ENCODE data around the gene MFSD11. TPM values are rescaled to one million over a fixed set of nuclear protein-coding genes. Genes with fewer than 3 reads are reported as not detected.

The MFSD11 gene
- total RNA-seq, 1 experiment from 2014 or later: 42.3 TPM

DNA sequence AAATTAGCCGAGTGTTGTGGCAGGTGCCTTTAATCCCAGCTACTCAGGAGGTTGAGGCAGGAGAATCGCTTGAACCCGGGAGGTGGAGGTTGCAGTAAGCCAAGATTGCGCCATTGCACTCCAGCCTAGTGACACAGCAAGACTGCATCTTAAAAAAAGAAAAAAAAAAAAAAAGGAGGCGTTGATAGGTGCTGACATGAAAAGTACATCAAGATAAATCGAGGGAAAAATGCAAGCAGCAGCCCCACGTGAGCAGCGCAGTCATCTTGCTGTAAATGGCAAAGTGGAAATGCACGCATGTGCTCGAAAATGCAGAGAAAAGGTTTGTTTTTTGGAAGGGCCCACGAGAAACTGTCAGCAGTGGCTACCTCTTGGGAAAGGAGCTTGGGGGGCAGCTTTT lies 48.1 kb upstream of the MFSD11 start:
- ChIA-PET POLR2A (no interaction called here), CTCF (interaction anchor here (0.7 kb wide), 1 partner anchor 18 kb away, joined by 3 read pairs; no protein-coding TSS in a partner anchor)
- intact Hi-C loops (cut with micrococcal nuclease; ENCODE audit: unreplicated experiment): no loop called here

DNA sequence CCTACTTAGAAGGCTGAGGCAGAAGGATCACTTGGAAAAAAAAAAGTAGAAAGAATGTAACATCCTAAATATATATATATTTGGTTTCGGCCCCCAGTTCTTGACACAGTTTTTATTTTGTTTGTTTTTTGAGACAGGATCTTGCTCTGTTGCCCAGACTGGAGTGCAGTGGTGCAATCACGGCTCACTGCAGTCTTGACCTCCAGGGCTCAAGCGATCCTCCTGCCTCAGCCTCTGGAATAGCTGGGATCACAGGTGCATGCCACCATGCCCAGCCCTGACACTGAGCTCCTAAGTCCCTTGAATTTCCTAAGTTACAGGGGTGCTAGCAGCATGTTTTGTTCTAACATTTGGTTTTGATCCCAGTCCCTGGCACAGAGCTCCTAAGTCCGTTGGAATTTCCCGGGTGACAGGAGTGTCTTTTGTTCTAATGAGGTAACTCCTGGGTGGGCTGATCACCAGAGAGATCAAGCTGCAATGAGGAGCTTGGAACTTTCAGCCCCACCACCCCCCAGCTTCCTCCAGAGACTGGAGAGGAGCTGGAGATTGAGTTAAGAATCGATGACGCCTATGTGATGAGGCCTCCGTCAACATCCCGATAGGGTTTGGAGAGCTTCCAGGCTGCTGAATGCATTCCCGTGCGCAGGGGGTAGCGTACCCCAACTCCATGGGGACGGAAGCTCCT lies 47.2 kb upstream of the MFSD11 start:
- peaks cover 26% of the 10 kb centered on the region for H3K4me1 ChIP-seq (ENCODE audit: control insufficient read depth, insufficient read depth, low read length)
- CTCF ChIA-PET: no interaction called here
- no peak overlapping the region for H3K4me3 ChIP-seq (ENCODE audit: low read depth in 2 of 2, low read length in 2 of 2)
- H3K27me3 ChIP-seq (ENCODE audit: control insufficient read depth, insufficient read depth, low read length): no peaks in the 10 kb centered on the region
- no TSS peak for BruUV-seq (replicated peaks)
- TF ChIP-seq TCF7L2 (IDR thresholded peaks at IDR 0.05; ENCODE audit: low read depth, low read length) (no peak), SIN3A (IDR thresholded peaks at IDR 0.05; ENCODE audit: borderline replicate concordance, insufficient read depth, low read depth, low read length) (no peak), POLR2AphosphoS5 (IDR thresholded peaks at IDR 0.05; ENCODE audit: low read depth, low read length) (no peak)
- TF ChIP-seq, protein P1, sequence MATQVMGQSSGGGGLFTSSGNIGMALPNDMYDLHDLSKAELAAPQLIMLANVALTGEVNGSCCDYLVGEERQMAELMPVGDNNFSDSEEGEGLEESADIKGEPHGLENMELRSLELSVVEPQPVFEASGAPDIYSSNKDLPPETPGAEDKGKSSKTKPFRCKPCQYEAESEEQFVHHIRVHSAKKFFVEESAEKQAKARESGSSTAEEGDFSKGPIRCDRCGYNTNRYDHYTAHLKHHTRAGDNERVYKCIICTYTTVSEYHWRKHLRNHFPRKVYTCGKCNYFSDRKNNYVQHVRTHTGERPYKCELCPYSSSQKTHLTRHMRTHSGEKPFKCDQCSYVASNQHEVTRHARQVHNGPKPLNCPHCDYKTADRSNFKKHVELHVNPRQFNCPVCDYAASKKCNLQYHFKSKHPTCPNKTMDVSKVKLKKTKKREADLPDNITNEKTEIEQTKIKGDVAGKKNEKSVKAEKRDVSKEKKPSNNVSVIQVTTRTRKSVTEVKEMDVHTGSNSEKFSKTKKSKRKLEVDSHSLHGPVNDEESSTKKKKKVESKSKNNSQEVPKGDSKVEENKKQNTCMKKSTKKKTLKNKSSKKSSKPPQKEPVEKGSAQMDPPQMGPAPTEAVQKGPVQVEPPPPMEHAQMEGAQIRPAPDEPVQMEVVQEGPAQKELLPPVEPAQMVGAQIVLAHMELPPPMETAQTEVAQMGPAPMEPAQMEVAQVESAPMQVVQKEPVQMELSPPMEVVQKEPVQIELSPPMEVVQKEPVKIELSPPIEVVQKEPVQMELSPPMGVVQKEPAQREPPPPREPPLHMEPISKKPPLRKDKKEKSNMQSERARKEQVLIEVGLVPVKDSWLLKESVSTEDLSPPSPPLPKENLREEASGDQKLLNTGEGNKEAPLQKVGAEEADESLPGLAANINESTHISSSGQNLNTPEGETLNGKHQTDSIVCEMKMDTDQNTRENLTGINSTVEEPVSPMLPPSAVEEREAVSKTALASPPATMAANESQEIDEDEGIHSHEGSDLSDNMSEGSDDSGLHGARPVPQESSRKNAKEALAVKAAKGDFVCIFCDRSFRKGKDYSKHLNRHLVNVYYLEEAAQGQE (IDR thresholded peaks at IDR 0.05; ENCODE audit: insufficient read depth in 1 of 2, low read depth in 2 of 2, low read length in 1 of 2): no peak
- TF ChIP-seq, protein P2, sequence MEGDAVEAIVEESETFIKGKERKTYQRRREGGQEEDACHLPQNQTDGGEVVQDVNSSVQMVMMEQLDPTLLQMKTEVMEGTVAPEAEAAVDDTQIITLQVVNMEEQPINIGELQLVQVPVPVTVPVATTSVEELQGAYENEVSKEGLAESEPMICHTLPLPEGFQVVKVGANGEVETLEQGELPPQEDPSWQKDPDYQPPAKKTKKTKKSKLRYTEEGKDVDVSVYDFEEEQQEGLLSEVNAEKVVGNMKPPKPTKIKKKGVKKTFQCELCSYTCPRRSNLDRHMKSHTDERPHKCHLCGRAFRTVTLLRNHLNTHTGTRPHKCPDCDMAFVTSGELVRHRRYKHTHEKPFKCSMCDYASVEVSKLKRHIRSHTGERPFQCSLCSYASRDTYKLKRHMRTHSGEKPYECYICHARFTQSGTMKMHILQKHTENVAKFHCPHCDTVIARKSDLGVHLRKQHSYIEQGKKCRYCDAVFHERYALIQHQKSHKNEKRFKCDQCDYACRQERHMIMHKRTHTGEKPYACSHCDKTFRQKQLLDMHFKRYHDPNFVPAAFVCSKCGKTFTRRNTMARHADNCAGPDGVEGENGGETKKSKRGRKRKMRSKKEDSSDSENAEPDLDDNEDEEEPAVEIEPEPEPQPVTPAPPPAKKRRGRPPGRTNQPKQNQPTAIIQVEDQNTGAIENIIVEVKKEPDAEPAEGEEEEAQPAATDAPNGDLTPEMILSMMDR (IDR thresholded peaks at IDR 0.05): no peak
- intact Hi-C loops (cut with micrococcal nuclease; ENCODE audit: unreplicated experiment): no loop called here
- POLR2A ChIA-PET: no interaction called here
- no peaks in the 10 kb centered on the region for H3K36me3 ChIP-seq (ENCODE audit: control insufficient read depth, insufficient read depth, low read length)
- DNase-seq (ENCODE audit: low read depth, low spot score) (no peak), ATAC-seq (no peak)
- H3K27ac ChIP-seq (ENCODE audit: low read length): no peak overlapping the region
- in situ Hi-C loops (cut with HindIII; ENCODE audit: low pct_unique_long_range_greater_than_20kb, low sequenced_read_pairs): no loop called here
- no peaks in the 10 kb centered on the region for H3K9me3 ChIP-seq (ENCODE audit: control insufficient read depth, insufficient read depth, low read depth, low read length)

More for the DNA sequence above, 48.1 kb upstream of the MFSD11 start:
- Histone ChIP-seq H3K27ac (ENCODE audit: low read length) (no peak overlapping the region), H3K4me3 (ENCODE audit: low read depth in 2 of 2, low read length in 2 of 2) (no peak overlapping the region), H3K27me3 (ENCODE audit: control insufficient read depth, insufficient read depth, low read length) (no peaks in the 10 kb centered on the region), H3K9me3 (ENCODE audit: control insufficient read depth, insufficient read depth, low read depth, low read length) (no peaks in the 10 kb centered on the region), H3K36me3 (ENCODE audit: control insufficient read depth, insufficient read depth, low read length) (no peaks in the 10 kb centered on the region), H3K4me1 (ENCODE audit: control insufficient read depth, insufficient read depth, low read length) (peaks cover 26% of the 10 kb centered on the region)
- DNase-seq (ENCODE audit: low read depth, low spot score) (no peak), ATAC-seq (no peak)
- BruUV-seq (replicated peaks): no TSS peak
- in situ Hi-C loops (cut with HindIII; ENCODE audit: low pct_unique_long_range_greater_than_20kb, low sequenced_read_pairs): no loop called here
- no peak for TF ChIP-seq TCF7L2 (IDR thresholded peaks at IDR 0.05; ENCODE audit: low read depth, low read length)
- TF ChIP-seq, protein P2 (IDR thresholded peaks at IDR 0.05): no peak
- TF ChIP-seq POLR2AphosphoS5 (IDR thresholded peaks at IDR 0.05; ENCODE audit: low read depth, low read length): no peak
- TF ChIP-seq, protein P1 (IDR thresholded peaks at IDR 0.05; ENCODE audit: insufficient read depth in 1 of 2, low read depth in 2 of 2, low read length in 1 of 2): no peak
- TF ChIP-seq SIN3A (IDR thresholded peaks at IDR 0.05; ENCODE audit: borderline replicate concordance, insufficient read depth, low read depth, low read length): no peak

Measured in Panc1 (cell line).